GM23338 (cell line): ENCODE results near the gene RBPJ. TPM values are rescaled to one million over a fixed set of nuclear protein-coding genes. Genes with fewer than 3 reads are reported as not detected.

Experiments used
- ATAC-seq: fragments of 200-7000 bp; cut with Tn5 transposase; 3 replicates; pipeline ENCODE4 v1.9.1; 2020
- DNase-seq: peaks from one replicate; pipeline ENCODE4 v3.0.0-alpha.2; 2015; ENCODE audit warnings: low spot score
- H2AFZ ChIP-seq: fragments of 200-600 bp; sonication (generic); 2 replicates; pipeline ENCODE4 v1.8.0; 2016; ENCODE audit warnings: antibody characterized with exemption, mild to moderate bottlenecking, moderate library complexity
- H3F3A ChIP-seq: fragments of 200-600 bp; sonication (generic); replicated peaks from 2 replicates; pipeline ENCODE4 v1.8.0; 2017; ENCODE audit warnings: antibody characterized with exemption, mixed run types, low read depth
- H3K27ac ChIP-seq: fragments of 200-600 bp; sonication (generic); 2 replicates; pipeline ENCODE4 v1.6.1; 2016; ENCODE audit warnings: low read depth
- H3K27me3 ChIP-seq: fragments of 200-600 bp; sonication (generic); 2 replicates; pipeline ENCODE4 v1.8.0; 2016; ENCODE audit warnings: mild to moderate bottlenecking, mixed run types, moderate library complexity; ENCODE audit not compliant: insufficient read depth
- H3K36me3 ChIP-seq: fragments of 200-600 bp; sonication (generic); 2 replicates; pipeline ENCODE4 v1.8.0; 2016; ENCODE audit warnings: mild to moderate bottlenecking; ENCODE audit not compliant: insufficient read depth
- H3K4me1 ChIP-seq: fragments of 200-600 bp; sonication (generic); 2 replicates; pipeline ENCODE4 v1.8.0; 2016; ENCODE audit warnings: mild to moderate bottlenecking, moderate library complexity; ENCODE audit not compliant: insufficient read depth
- H3K4me2 ChIP-seq: fragments of 200-600 bp; sonication (generic); 2 replicates; pipeline ENCODE4 v1.7.1; 2017; ENCODE audit warnings: mixed run types
- H3K4me3 ChIP-seq: fragments of 200-600 bp; sonication (generic); 2 replicates; pipeline ENCODE4 v1.6.1; 2016; ENCODE audit warnings: mixed run types
- H3K79me2 ChIP-seq: fragments of 200-600 bp; sonication (generic); replicated peaks from 2 replicates; pipeline ENCODE4 v1.8.0; 2017; ENCODE audit warnings: mild to moderate bottlenecking; ENCODE audit not compliant: insufficient read depth
- H3K9me2 ChIP-seq: fragments of 200-600 bp; sonication (generic); 2 replicates; pipeline ENCODE4 v1.8.0; 2017; ENCODE audit not compliant: insufficient read depth
- H4K20me1 ChIP-seq: fragments of 200-600 bp; sonication (generic); replicated peaks from 2 replicates; pipeline ENCODE4 v1.8.0; 2017; ENCODE audit warnings: mild to moderate bottlenecking; ENCODE audit not compliant: insufficient read depth
- H3K27ac Mint-ChIP-seq: 2 replicates; pipeline ENCODE4 v1.8.0; 2020; ENCODE audit warnings: inconsistent platforms, mild to moderate bottlenecking, moderate library complexity, mixed read lengths
- H3K27me3 Mint-ChIP-seq: 3 replicates; pipeline ENCODE4 v1.8.0; 2022; ENCODE audit warnings: low read depth, mild to moderate bottlenecking, moderate library complexity, mixed read lengths, inconsistent platforms; ENCODE audit not compliant: insufficient read depth, poor library complexity
- H3K36me3 Mint-ChIP-seq: 3 replicates; pipeline ENCODE4 v1.8.0; 2021; ENCODE audit warnings: low read depth, mild to moderate bottlenecking, inconsistent platforms, moderate library complexity, mixed read lengths
- H3K4me1 Mint-ChIP-seq: 3 replicates; pipeline ENCODE4 v1.8.0; 2020; ENCODE audit warnings: mild to moderate bottlenecking, inconsistent platforms, mixed read lengths
- H3K4me3 Mint-ChIP-seq: 3 replicates; pipeline ENCODE4 v1.8.0; 2021; ENCODE audit warnings: moderate library complexity, mild to moderate bottlenecking, inconsistent platforms, mixed read lengths
- H3K9me3 Mint-ChIP-seq: 3 replicates; pipeline ENCODE4 v1.8.0; 2020; ENCODE audit warnings: moderate library complexity, mild to moderate bottlenecking, inconsistent platforms, mixed read lengths
- CREB1 ChIP-seq: fragments of 250-450 bp; sonication (Bioruptor Pico); IDR thresholded peaks from 2 replicates; pipeline ENCODE4 v1.5.0; 2020; ENCODE audit warnings: low read depth, mild to moderate bottlenecking, moderate library complexity
- ETS1 ChIP-seq: IDR thresholded peaks from 2 replicates; pipeline ENCODE4 v1.6.1; 2016; ENCODE audit warnings: antibody characterized with exemption
- EZH2 ChIP-seq: fragments of 200-600 bp; sonication (generic); IDR thresholded peaks from one replicate; pipeline ENCODE4 v1.8.0; 2017; ENCODE audit warnings: antibody characterized with exemption, mild to moderate bottlenecking, low read depth; ENCODE audit not compliant: unreplicated experiment
- EZH2phosphoT487 ChIP-seq: fragments of 200-600 bp; sonication (generic); IDR thresholded peaks from one replicate; pipeline ENCODE4 v1.8.1; 2018; ENCODE audit warnings: antibody characterized with exemption; ENCODE audit not compliant: unreplicated experiment
- JUNB ChIP-seq: IDR thresholded peaks from one replicate; pipeline ENCODE4 v1.6.1; 2016; ENCODE audit warnings: antibody characterized with exemption; ENCODE audit not compliant: unreplicated experiment
- NANOG ChIP-seq: IDR thresholded peaks from 2 replicates; pipeline ENCODE4 v1.6.1; 2016; ENCODE audit warnings: antibody characterized with exemption, borderline replicate concordance
- POLR2AphosphoS5 ChIP-seq: IDR thresholded peaks from 2 replicates; pipeline ENCODE4 v1.6.1; 2016; ENCODE audit warnings: antibody characterized with exemption, low read depth
- STAT1 ChIP-seq: IDR thresholded peaks from one replicate; pipeline ENCODE4 v1.6.1; 2016; ENCODE audit warnings: antibody characterized with exemption; ENCODE audit not compliant: unreplicated experiment
- ZNF114 ChIP-seq: fragments of 250-450 bp; sonication (Bioruptor Pico); IDR thresholded peaks from 2 replicates; pipeline ENCODE4 v1.5.0; 2020; ENCODE audit warnings: mild to moderate bottlenecking, moderate library complexity
- ZNF331 ChIP-seq: fragments of 250-450 bp; sonication (Bioruptor Pico); IDR thresholded peaks from 2 replicates; pipeline ENCODE4 v1.5.0; 2020; ENCODE audit warnings: low read depth, mild to moderate bottlenecking, moderate library complexity
- polyA plus RNA-seq: library from polyadenylated mRNA; unstranded; fragments of >200 nt; fragmentation: Nextera tagmentation; extraction: Ambion mirVana; gene quantifications from 2 replicates; pipeline ENCODE4 v1.2.1, GENCODE V29; 2016
- total RNA-seq: library from RNA; depleted of rRNA; stranded (reverse); fragments of >200 nt; shearing (Covaris generic); gene quantifications from 2 replicates; pipeline ENCODE4 v1.2.3, GENCODE V29; 2014
- TF ChIP-seq, protein P1 (sequence below), 2 experiments: fragments of 200-600 bp in 1 of 2; sonication (generic) in 1 of 2; conservative IDR thresholded peaks; 2 replicates each; pipeline versions ENCODE4 v1.5.1 to v1.6.1; 2016 to 2017; ENCODE audit warnings: antibody characterized with exemption in 2 of 2, low read depth in 2 of 2, mild to moderate bottlenecking in 2 of 2, moderate library complexity in 1 of 2
- TF ChIP-seq, protein P2 (sequence below): fragments of 250-450 bp; sonication (Bioruptor Pico); IDR thresholded peaks from 2 replicates; pipeline ENCODE4 v1.5.0; 2020; ENCODE audit warnings: mild to moderate bottlenecking, moderate library complexity
- TF ChIP-seq, protein P3 (sequence below): IDR thresholded peaks from one replicate; pipeline ENCODE4 v1.6.1; 2018; ENCODE audit warnings: antibody characterized with exemption; ENCODE audit not compliant: unreplicated experiment

The RBPJ gene
- total and polyA plus RNA-seq, 2 experiments from 2014 or later, result 212 to 457 TPM

DNA sequence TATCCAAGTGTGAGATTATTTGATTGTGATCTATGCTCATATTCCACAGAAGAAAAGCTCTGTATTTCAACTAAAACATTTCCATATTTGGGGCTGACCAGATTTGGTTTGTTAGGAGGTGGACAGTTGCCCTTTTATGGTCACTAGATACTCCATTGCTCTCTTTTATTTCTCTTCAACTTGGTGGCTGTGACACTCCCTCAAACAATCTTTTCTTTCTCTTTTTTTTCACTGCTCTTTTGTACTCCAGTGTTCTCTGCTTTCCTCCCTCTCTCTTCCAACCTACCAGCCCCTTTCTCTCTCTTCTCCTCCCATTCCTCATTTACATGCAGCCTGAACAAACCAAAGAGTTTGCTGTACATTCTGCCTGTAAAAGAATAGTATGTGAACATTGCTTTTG lies 48.8 kb downstream of the RBPJ start:
- Histone ChIP-seq H3K27me3 (no peaks in the 10 kb centered on the region), H4K20me1 (peaks cover 68% of the 10 kb centered on the region), H3K4me2 (no peak overlapping the region), H3K79me2 (peaks cover 100% of the 10 kb centered on the region), H2AFZ (no peak overlapping the region), H3K27ac (peak overlapping the region; percentile 62), H3F3A (no peaks in the 10 kb centered on the region), H3K4me1 (peaks cover 47% of the 10 kb centered on the region), H3K36me3 (no peaks in the 10 kb centered on the region), H3K4me3 (no peak overlapping the region), H3K9me2 (no peaks in the 10 kb centered on the region)
- Mint-ChIP-seq H3K27me3 (peaks cover 2% of the 10 kb centered on the region), H3K9me3 (no peaks in the 10 kb centered on the region), H3K36me3 (no peaks in the 10 kb centered on the region), H3K4me1 (peaks cover 37% of the 10 kb centered on the region), H3K27ac (peak overlapping the region; percentile 80), H3K4me3 (no peak overlapping the region)
- ATAC-seq (no peak; the same call in 2 of the 3 replicates), DNase-seq (no peak)
- TF ChIP-seq JUNB, result no peak
- no peak for TF ChIP-seq ZNF331
- no peak for TF ChIP-seq CREB1 (CRISPR knock-in tag)
- TF ChIP-seq, protein P1, sequence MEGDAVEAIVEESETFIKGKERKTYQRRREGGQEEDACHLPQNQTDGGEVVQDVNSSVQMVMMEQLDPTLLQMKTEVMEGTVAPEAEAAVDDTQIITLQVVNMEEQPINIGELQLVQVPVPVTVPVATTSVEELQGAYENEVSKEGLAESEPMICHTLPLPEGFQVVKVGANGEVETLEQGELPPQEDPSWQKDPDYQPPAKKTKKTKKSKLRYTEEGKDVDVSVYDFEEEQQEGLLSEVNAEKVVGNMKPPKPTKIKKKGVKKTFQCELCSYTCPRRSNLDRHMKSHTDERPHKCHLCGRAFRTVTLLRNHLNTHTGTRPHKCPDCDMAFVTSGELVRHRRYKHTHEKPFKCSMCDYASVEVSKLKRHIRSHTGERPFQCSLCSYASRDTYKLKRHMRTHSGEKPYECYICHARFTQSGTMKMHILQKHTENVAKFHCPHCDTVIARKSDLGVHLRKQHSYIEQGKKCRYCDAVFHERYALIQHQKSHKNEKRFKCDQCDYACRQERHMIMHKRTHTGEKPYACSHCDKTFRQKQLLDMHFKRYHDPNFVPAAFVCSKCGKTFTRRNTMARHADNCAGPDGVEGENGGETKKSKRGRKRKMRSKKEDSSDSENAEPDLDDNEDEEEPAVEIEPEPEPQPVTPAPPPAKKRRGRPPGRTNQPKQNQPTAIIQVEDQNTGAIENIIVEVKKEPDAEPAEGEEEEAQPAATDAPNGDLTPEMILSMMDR (conservative IDR thresholded peaks at IDR 0.05; ENCODE audit: low read depth in 2 of 2), result no peak
- TF ChIP-seq EZH2, result no peak
- no peak for TF ChIP-seq POLR2AphosphoS5
- TF ChIP-seq, protein P2, sequence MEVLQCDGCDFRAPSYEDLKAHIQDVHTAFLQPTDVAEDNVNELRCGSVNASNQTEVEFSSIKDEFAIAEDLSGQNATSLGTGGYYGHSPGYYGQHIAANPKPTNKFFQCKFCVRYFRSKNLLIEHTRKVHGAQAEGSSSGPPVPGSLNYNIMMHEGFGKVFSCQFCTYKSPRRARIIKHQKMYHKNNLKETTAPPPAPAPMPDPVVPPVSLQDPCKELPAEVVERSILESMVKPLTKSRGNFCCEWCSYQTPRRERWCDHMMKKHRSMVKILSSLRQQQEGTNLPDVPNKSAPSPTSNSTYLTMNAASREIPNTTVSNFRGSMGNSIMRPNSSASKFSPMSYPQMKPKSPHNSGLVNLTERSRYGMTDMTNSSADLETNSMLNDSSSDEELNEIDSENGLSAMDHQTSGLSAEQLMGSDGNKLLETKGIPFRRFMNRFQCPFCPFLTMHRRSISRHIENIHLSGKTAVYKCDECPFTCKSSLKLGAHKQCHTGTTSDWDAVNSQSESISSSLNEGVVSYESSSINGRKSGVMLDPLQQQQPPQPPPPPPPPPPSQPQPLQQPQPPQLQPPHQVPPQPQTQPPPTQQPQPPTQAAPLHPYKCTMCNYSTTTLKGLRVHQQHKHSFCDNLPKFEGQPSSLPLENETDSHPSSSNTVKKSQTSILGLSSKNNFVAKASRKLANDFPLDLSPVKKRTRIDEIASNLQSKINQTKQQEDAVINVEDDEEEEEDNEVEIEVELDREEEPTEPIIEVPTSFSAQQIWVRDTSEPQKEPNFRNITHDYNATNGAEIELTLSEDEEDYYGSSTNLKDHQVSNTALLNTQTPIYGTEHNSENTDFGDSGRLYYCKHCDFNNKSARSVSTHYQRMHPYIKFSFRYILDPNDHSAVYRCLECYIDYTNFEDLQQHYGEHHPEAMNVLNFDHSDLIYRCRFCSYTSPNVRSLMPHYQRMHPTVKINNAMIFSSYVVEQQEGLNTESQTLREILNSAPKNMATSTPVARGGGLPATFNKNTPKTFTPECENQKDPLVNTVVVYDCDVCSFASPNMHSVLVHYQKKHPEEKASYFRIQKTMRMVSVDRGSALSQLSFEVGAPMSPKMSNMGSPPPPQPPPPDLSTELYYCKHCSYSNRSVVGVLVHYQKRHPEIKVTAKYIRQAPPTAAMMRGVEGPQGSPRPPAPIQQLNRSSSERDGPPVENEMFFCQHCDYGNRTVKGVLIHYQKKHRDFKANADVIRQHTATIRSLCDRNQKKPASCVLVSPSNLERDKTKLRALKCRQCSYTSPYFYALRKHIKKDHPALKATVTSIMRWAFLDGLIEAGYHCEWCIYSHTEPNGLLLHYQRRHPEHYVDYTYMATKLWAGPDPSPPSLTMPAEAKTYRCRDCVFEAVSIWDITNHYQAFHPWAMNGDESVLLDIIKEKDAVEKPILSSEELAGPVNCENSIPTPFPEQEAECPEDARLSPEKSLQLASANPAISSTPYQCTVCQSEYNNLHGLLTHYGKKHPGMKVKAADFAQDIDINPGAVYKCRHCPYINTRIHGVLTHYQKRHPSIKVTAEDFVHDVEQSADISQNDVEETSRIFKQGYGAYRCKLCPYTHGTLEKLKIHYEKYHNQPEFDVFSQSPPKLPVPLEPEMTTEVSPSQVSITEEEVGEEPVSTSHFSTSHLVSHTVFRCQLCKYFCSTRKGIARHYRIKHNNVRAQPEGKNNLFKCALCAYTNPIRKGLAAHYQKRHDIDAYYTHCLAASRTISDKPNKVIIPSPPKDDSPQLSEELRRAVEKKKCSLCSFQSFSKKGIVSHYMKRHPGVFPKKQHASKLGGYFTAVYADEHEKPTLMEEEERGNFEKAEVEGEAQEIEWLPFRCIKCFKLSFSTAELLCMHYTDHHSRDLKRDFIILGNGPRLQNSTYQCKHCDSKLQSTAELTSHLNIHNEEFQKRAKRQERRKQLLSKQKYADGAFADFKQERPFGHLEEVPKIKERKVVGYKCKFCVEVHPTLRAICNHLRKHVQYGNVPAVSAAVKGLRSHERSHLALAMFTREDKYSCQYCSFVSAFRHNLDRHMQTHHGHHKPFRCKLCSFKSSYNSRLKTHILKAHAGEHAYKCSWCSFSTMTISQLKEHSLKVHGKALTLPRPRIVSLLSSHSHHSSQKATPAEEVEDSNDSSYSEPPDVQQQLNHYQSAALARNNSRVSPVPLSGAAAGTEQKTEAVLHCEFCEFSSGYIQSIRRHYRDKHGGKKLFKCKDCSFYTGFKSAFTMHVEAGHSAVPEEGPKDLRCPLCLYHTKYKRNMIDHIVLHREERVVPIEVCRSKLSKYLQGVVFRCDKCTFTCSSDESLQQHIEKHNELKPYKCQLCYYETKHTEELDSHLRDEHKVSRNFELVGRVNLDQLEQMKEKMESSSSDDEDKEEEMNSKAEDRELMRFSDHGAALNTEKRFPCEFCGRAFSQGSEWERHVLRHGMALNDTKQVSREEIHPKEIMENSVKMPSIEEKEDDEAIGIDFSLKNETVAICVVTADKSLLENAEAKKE (CRISPR knock-in tag), result no peak
- TF ChIP-seq STAT1, result no peak
- TF ChIP-seq, protein P3, sequence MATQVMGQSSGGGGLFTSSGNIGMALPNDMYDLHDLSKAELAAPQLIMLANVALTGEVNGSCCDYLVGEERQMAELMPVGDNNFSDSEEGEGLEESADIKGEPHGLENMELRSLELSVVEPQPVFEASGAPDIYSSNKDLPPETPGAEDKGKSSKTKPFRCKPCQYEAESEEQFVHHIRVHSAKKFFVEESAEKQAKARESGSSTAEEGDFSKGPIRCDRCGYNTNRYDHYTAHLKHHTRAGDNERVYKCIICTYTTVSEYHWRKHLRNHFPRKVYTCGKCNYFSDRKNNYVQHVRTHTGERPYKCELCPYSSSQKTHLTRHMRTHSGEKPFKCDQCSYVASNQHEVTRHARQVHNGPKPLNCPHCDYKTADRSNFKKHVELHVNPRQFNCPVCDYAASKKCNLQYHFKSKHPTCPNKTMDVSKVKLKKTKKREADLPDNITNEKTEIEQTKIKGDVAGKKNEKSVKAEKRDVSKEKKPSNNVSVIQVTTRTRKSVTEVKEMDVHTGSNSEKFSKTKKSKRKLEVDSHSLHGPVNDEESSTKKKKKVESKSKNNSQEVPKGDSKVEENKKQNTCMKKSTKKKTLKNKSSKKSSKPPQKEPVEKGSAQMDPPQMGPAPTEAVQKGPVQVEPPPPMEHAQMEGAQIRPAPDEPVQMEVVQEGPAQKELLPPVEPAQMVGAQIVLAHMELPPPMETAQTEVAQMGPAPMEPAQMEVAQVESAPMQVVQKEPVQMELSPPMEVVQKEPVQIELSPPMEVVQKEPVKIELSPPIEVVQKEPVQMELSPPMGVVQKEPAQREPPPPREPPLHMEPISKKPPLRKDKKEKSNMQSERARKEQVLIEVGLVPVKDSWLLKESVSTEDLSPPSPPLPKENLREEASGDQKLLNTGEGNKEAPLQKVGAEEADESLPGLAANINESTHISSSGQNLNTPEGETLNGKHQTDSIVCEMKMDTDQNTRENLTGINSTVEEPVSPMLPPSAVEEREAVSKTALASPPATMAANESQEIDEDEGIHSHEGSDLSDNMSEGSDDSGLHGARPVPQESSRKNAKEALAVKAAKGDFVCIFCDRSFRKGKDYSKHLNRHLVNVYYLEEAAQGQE, result no peak
- TF ChIP-seq ETS1, result no peak
- TF ChIP-seq EZH2phosphoT487, result no peak
- TF ChIP-seq NANOG, result no peak
- TF ChIP-seq ZNF114 (CRISPR knock-in tag), result no peak
